ENCODE data around the gene KCTD18.

Gene KCTD18

DNA sequence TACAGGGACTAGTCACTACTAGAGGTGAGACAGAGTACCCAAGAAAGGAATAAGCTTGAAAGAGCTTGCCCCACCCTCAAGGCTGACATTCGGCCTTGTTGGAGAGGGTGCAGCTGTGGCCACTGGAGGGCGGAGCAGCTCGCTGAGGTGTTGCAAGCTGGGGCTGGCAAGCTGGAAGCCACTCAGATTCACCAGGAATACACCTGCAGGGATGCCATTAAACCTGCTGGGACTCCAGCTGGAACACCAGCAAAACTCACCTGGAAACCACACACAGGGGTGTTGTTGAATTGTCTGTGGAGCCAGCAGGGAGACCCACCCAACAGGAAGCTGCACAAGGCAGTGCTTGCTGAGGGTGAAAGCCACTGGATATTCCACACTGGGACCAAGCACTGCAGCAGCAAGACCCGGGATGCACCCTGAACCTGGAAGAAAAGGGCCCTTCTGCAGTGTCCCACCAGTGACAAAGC is 26.1 kb downstream of the KCTD18 start:
- DNase-seq: no peak

DNA sequence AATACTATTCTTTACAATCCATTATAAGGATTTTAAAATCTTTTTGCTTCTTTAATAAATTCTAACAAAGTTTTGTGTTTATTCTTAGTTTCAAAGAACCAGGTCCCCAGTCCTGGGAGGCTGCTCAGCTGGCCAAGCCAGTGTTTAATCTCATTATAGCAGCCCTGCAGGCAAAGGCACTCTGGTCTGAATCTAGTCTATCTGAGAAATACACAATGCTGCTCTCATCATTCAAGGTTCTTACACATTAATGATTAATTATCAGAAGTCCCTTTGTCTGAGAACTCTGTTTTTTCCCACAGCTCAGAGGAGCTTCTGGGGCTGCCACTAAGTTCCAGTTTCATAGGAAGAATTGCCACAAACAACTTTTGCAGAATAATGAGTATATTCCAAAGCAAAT is 27.7 kb downstream of the KCTD18 start:
- no peak for DNase-seq

DNA sequence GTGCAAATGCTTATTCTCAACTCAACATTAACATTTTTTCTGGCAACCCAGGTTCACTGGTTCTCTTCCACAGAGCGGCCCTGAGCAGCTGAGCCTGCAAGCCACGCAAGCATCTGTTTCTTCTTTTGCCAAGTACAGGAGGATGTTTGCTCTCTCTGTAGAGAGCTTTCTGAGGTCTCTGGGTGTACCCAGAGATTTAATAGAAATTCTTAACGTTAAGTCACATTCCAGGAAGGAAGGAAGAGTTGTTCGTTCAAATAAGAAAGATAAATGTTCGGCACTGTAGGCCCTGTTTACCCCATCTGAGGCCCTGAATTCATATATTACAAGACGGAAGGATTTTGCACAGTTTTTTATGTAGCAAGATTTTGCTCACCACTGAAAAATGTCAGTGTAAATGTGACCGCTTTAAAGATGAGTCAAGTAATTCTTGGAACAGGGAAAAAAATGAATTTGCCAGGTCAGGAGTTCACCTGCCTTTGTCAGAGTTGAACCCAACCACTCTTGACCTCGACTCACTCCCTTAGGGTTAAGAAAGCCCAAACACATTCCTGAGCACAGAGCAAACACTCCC is 30.1 kb downstream of the KCTD18 start:
- no peak for DNase-seq

- no peak for DNase-seq
Observed at GRCh38 chr2:200477667-200478131, 32.2 kb downstream of the KCTD18 start.

DNA sequence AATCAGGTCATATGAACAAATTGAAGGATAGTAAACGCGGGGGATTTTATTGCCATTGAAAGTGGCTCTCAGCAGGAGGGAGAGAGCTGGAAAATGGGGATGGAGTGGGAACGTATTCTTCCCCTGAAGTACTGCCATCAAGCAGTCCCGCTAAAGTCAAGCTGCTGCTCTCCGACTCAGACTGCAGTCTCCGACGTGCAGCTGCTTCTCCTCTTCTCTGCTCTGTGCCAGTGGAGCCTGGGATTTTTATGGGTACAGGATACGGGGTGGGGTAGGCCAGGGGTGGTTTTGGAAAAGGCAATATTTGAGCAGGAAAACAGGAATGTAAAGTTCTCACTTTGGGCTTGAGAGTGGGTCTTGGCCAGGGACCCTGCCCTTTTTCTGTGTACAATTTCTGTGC is 33.0 kb downstream of the KCTD18 start:
- no peak for DNase-seq

DNA sequence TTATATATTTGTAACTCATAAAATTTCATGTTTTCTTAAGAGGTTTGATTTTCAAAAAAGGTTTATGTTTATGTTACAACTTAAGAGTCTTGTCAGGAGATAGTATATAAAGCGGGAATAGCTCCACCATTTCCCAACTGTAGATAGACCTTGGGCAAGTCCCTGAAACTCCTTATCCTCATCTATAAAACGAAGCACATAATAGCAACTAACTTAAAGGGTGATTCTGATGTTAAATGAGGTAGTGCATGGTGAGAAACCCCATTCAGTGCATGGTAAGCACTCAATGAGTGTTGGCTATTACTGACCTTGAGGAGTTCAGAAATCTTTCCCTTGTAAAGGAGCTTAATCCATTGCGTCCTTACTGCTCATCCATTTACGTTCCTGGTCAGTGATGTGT is 34.1 kb downstream of the KCTD18 start:
- no peak for DNase-seq

- DNase-seq: no peak
Observed at GRCh38 chr2:200472853-200473464, 36.9 kb downstream of the KCTD18 start.

DNA sequence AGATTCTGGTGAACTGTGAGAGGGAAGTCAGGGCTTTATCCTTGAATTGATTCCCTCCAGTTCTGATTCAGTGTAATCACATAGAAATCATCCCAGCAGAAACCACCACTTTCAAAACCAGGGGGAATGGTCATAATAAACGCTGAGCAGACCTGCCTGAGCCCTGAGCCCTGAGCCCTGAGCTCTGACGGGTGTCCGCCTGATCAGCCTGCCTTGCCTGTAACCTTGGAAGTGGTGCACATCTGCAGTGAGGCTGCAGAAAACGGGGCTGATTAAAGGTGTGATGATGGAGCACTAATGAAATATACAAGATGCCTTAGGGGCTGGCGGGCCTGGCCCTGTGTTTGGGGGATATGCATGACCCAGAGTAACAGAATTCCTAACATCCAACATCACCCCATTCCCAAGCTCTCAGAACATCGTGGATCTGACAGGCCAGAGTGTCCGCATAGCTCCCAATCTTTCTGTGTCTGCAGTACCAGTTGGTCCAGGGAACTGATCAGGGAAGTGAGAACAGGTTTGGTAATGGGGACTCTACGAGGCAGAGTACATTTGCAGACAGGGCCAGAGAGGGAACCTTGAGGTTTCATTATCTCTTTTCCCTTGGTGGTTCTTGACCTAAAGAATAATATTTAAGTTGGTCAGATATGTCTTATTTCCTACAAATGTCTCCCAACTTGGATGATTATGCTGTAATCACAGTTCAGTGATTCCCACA is 37.8 kb downstream of the KCTD18 start:
- DNase-seq: no peak

- DNase-seq: peak; percentile 52 to 63
Observed at GRCh38 chr2:200471324-200471848, 38.5 kb downstream of the KCTD18 start.

- no peak for DNase-seq
Observed at GRCh38 chr2:200470230-200470629, 39.6 kb downstream of the KCTD18 start.

DNA sequence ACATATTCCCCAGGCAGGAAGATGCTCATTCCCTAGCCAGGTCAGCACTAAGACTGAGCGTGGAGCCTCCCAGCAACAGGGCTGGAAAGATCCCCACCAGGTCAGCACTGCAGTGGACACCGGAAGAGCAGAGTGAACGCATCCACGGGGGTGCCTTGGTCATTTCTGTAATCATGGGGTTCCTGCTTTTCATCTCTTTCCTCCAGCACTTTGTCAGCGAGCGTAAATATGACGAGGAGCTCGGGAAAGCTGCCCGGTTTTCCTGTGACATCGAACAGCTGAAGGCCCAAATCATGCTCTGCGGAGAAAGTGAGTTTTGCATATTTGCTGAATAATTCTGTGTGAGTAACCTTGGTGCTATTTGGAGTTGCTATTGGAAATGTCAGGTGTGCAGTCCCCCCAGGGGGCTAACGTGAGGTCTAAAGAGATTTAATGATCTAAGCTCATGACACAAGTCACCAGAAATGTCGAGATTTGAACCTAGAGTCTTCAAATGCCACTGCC is 40.1 kb downstream of the KCTD18 start:
- no peak for DNase-seq

- peak; percentile 33 to 64 for DNase-seq
Observed at GRCh38 chr2:200467806-200468681, 41.8 kb downstream of the KCTD18 start.

DNA sequence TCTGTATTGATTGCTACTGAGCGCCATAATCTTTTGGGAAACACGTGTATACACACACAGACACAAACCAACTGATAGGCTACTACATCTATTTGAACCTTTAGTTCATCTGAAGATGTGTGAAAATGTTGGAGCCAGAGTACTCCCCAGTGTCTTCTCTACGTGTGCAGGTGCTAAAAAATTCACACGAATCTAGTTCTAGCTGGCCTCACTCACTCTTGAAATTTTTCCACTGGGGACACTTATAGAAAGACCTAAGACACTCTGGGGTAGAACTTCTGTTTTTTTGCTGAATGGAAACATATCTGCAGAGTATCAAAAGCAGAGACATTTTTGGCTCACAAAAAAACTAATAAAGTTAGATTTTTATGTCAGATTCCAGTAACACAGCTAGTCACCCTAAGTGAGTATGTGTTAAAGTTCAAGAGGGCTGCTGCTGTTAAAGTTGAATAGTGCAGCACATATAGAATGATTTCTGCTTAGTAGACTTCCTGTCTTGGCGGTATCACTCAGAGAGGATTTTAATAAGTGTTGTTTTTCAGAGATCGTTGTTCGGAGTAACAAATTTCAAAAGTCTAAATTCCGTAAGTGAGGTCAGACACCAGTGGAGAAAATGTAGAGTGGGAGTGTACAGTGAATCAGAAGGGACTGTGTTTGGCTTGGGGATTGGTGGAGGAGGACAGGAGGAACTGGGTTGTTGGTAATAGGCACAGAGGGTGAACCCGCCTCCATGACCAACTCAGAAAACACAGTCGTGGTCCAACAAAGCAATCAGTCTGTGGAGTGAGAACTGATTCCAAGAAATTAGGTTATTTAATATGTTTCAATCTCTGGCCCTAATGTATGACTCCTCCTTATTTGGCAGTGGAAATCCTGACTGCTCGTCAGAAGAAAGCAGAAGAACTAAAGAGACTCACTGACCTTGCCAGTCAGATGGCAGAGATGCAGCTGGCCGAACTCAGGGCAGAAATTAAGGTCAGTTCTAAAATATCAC is 43.1 kb downstream of the KCTD18 start:
- DNase-seq: peak; percentile 36 to 63

- no peak for DNase-seq
Observed at GRCh38 chr2:200463452-200463851, 46.4 kb downstream of the KCTD18 start.

GRCh38 chr2:200461846-200462710 is 47.8 kb downstream of the KCTD18 start:
- DNase-seq: no peak

GRCh38 chr2:200459101-200459500 is 50.8 kb downstream of the KCTD18 start:
- no peak for DNase-seq

GRCh38 chr2:200456567-200456966 is 53.3 kb downstream of the KCTD18 start:
- no peak for DNase-seq

DNA sequence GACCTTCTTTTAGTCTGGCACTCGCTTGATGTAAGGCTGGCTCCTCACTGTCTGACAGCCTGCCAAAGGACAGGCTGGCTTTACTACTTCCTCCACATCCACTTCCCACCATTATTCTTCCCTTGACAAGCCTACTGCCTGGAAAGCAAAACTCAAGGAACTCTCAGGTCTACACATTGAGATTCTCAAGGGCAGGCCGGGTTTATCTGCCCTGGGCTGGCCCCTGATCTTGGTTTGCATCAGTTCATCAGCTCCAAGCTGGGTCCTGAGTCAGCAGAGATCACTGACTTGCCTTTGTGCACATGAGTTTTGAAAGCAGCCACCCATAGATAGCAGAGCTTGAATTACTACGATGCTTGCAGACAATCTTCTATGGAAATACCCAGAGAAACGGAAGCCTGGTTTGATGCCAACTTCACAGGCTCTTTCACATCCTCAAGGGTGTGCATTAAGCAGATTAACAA is 53.9 kb downstream of the KCTD18 start:
- peak in 1 of 2 donors; percentile 17 for DNase-seq

- no peak for DNase-seq
Observed at GRCh38 chr2:200454927-200455801, 54.7 kb downstream of the KCTD18 start.
